ENCODE data around the gene ADCY9.

DNA sequence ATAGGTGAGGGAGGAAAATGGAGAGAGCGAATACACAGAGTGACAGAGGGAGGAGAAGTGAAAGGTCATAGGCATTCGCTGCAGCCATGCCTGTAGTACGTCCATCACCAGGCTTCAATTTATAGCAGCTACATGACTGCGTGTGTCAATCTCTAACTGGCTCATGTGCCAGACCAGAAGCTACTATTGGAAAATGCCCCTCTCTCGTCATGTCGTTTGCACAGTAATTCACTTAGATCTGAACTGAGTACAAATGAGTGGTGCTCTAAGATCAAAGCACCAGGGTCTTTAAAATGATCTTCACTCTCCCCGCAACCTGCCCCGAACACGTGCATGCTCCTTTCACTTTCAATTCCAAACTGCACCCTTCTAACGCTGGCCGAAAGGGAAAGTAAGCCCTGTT lies 51.3 kb downstream of the ADCY9 start:
- TF ChIP-seq EZH2 (IDR thresholded peaks at IDR 0.05; ENCODE audit: insufficient read depth, poor library complexity, severe bottlenecking), result no peak
- TF ChIP-seq EZH2phosphoT487 (IDR thresholded peaks at IDR 0.05; ENCODE audit: insufficient read depth, low read depth), result no peak
